OCI-LY1 (cell line): Measurements from ENCODE around the gene ACTG1.

Experiments
- H2AFZ ChIP-seq: fragments of 200-600 bp; sonication (generic), shearing (Covaris generic); 2 replicates; pipeline ENCODE4 v1.6.0; 2014; ENCODE audit warnings: antibody characterized with exemption, mild to moderate bottlenecking, low read length
- H3F3A ChIP-seq: fragments of 200-600 bp; sonication (generic), shearing (Covaris generic); 2 replicates; pipeline ENCODE4 v1.6.0; 2014; ENCODE audit warnings: mild to moderate bottlenecking, antibody characterized with exemption, low read length, moderate library complexity; ENCODE audit not compliant: insufficient read depth
- H3K27ac ChIP-seq: fragments of 200-600 bp; sonication (generic); 2 replicates; pipeline ENCODE4 v1.5.1; 2014; ENCODE audit warnings: low read length, mixed run types, mild to moderate bottlenecking, low read depth; ENCODE audit not compliant: poor library complexity, severe bottlenecking
- H3K27me3 ChIP-seq: fragments of 200-600 bp; sonication (generic); 2 replicates; pipeline ENCODE4 v1.6.0; 2014; ENCODE audit warnings: antibody characterized with exemption, mild to moderate bottlenecking, low read length, moderate library complexity; ENCODE audit not compliant: insufficient read depth
- H3K36me3 ChIP-seq: fragments of 200-600 bp; sonication (generic); 2 replicates; pipeline ENCODE4 v1.6.1; 2014; ENCODE audit warnings: mild to moderate bottlenecking, antibody characterized with exemption, low read length, moderate library complexity, mixed read lengths; ENCODE audit not compliant: insufficient read depth
- H3K4me1 ChIP-seq: fragments of 200-600 bp; sonication (generic); 2 replicates; pipeline ENCODE4 v1.5.1; 2014; ENCODE audit warnings: mild to moderate bottlenecking, low read length, moderate library complexity; ENCODE audit not compliant: insufficient read depth, severe bottlenecking
- H3K4me2 ChIP-seq: fragments of 200-600 bp; sonication (generic), shearing (Covaris generic); 2 replicates; pipeline ENCODE4 v1.6.1; 2014; ENCODE audit warnings: low read length
- H3K4me3 ChIP-seq: fragments of 200-600 bp; sonication (generic); 2 replicates; pipeline ENCODE4 v1.5.1; 2014; ENCODE audit warnings: low read length, low read depth, mild to moderate bottlenecking, mixed read lengths; ENCODE audit not compliant: poor library complexity, severe bottlenecking
- H3K79me2 ChIP-seq: fragments of 200-600 bp; shearing (Covaris generic); 2 replicates; pipeline ENCODE4 v1.6.1; 2016; ENCODE audit warnings: mixed run types, low read length, mixed read lengths; ENCODE audit not compliant: insufficient read depth
- H3K9ac ChIP-seq: fragments of 200-600 bp; sonication (generic), shearing (Covaris generic); 2 replicates; pipeline ENCODE4 v1.6.1; 2014; ENCODE audit warnings: mild to moderate bottlenecking, low read length, mixed read lengths
- H3K9me2 ChIP-seq: fragments of 200-600 bp; sonication (generic), shearing (Covaris generic); 2 replicates; pipeline ENCODE4 v1.6.1; 2014; ENCODE audit warnings: low read depth, mild to moderate bottlenecking, low read length, mixed read lengths
- H3K9me3 ChIP-seq: fragments of 200-600 bp; shearing (Covaris generic); 2 replicates; pipeline ENCODE4 v1.6.1; 2014; ENCODE audit warnings: low read length, mixed read lengths
- H4K20me1 ChIP-seq: fragments of 200-600 bp; sonication (generic), shearing (Covaris generic); 2 replicates; pipeline ENCODE4 v1.6.0; 2016; ENCODE audit warnings: mild to moderate bottlenecking, low read length; ENCODE audit not compliant: insufficient read depth
- EZH2 ChIP-seq: fragments of 200-600 bp; sonication (generic), shearing (Covaris generic); IDR thresholded peaks from 2 replicates; pipeline ENCODE4 v1.8.0; 2017; ENCODE audit warnings: borderline replicate concordance, mixed run types, mild to moderate bottlenecking, antibody characterized with exemption, low read length, moderate library complexity, mixed read lengths
- TF ChIP-seq, protein P1 (sequence below): fragments of 200-600 bp; sonication (generic), shearing (Covaris generic); IDR thresholded peaks from 2 replicates; pipeline ENCODE4 v1.5.1; 2017; ENCODE audit warnings: mild to moderate bottlenecking, antibody characterized with exemption, low read length, moderate library complexity, mixed read lengths

The ACTG1 gene

GRCh38 chr17:81484195-81484979, 28.2 kb downstream of the ACTG1 start:
- H3K27me3 ChIP-seq: no peaks in the 10 kb centered on the region
- TF ChIP-seq EZH2: no peak
- TF ChIP-seq, protein P1, sequence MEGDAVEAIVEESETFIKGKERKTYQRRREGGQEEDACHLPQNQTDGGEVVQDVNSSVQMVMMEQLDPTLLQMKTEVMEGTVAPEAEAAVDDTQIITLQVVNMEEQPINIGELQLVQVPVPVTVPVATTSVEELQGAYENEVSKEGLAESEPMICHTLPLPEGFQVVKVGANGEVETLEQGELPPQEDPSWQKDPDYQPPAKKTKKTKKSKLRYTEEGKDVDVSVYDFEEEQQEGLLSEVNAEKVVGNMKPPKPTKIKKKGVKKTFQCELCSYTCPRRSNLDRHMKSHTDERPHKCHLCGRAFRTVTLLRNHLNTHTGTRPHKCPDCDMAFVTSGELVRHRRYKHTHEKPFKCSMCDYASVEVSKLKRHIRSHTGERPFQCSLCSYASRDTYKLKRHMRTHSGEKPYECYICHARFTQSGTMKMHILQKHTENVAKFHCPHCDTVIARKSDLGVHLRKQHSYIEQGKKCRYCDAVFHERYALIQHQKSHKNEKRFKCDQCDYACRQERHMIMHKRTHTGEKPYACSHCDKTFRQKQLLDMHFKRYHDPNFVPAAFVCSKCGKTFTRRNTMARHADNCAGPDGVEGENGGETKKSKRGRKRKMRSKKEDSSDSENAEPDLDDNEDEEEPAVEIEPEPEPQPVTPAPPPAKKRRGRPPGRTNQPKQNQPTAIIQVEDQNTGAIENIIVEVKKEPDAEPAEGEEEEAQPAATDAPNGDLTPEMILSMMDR: peak; percentile 89
- H3K4me2 ChIP-seq: peak overlapping the region; percentile 78
- no peak overlapping the region for H2AFZ ChIP-seq
- H3K9ac ChIP-seq: peak overlapping the region; percentile 63
- no peaks in the 10 kb centered on the region for H3K9me2 ChIP-seq
- H3K4me3 ChIP-seq: peak overlapping the region; percentile 53
- no peaks in the 10 kb centered on the region for H3K9me3 ChIP-seq
- no peaks in the 10 kb centered on the region for H3F3A ChIP-seq
- H3K36me3 ChIP-seq: no peaks in the 10 kb centered on the region
- peaks cover 21% of the 10 kb centered on the region for H3K4me1 ChIP-seq
- H4K20me1 ChIP-seq: no peaks in the 10 kb centered on the region
- no peaks in the 10 kb centered on the region for H3K79me2 ChIP-seq
- no peak overlapping the region for H3K27ac ChIP-seq

GRCh38 chr17:81483862-81484194, 28.8 kb downstream of the ACTG1 start:
- no peak for TF ChIP-seq EZH2
- TF ChIP-seq, protein P1: no peak
- H4K20me1 ChIP-seq: no peaks in the 10 kb centered on the region
- peak overlapping the region; percentile 49; the same call in 1 of the 2 replicates for H3K9ac ChIP-seq
- H3K27ac ChIP-seq: no peak overlapping the region
- no peaks in the 10 kb centered on the region for H3F3A ChIP-seq
- H3K27me3 ChIP-seq: no peaks in the 10 kb centered on the region
- peak overlapping the region; percentile 78 for H3K4me2 ChIP-seq
- no peaks in the 10 kb centered on the region for H3K9me3 ChIP-seq
- H3K79me2 ChIP-seq: no peaks in the 10 kb centered on the region
- no peaks in the 10 kb centered on the region for H3K36me3 ChIP-seq
- peaks cover 21% of the 10 kb centered on the region for H3K4me1 ChIP-seq
- H2AFZ ChIP-seq: no peak overlapping the region
- peak overlapping the region; percentile 53 for H3K4me3 ChIP-seq
- H3K9me2 ChIP-seq: no peaks in the 10 kb centered on the region

DNA sequence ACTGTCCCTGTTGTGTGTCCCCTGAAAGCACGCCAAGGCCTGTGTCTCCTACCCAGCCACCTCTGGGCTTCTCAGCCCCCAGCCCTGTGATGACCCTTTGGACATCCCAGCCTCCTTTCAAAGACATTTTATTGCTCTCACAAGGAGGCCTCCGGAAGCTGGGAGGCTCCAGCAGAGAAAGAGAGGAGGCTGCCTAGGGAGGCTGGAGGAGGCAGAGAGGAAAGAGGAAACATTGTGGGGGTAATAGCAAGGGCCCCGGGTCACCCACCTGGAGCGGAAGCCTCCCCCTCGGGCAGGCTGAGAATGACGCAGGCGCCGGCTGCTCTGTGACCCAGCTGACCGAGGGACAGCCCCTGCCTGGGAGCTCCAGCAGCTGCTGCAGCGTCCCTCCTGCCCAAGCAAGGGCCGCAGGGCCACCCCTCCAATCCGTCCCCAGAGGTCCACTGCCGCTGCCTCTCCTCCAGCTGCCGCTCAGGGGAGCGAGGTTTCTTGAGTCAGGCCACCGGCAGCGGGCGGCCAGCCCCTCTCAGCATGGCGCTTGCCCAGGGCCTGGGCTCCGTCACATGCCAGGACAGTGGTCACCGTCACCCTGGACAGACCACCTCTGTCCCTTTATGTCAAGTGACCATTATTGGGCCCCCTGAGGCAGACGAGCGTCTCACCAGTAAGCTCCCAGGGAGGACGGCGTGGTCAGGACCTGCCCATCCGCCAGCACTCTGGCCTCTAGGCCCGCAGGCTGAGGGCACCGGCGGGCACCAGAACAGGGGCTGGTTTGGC, 29.3 kb downstream of the ACTG1 start:
- Histone ChIP-seq H4K20me1 (no peaks in the 10 kb centered on the region), H3K27ac (no peak overlapping the region), H3K27me3 (no peaks in the 10 kb centered on the region), H3F3A (no peaks in the 10 kb centered on the region), H3K4me1 (peaks cover 18% of the 10 kb centered on the region), H3K36me3 (no peaks in the 10 kb centered on the region), H3K4me3 (no peak overlapping the region), H2AFZ (no peak overlapping the region), H3K4me2 (peak overlapping the region; percentile 78; the same call in 1 of the 2 replicates), H3K9ac (no peak overlapping the region), H3K79me2 (no peaks in the 10 kb centered on the region), H3K9me2 (no peaks in the 10 kb centered on the region), H3K9me3 (no peaks in the 10 kb centered on the region)
- no peak for TF ChIP-seq EZH2
- TF ChIP-seq, protein P1: no peak
